ENCODE data around the gene CACNB2.

GRCh38 chr10:18549105-18549504 lies 408.9 kb downstream of the CACNB2 start:
- TF ChIP-seq POLR2A (IDR thresholded peaks at IDR 0.05; ENCODE audit: low read length) (no peak), CTCF (IDR thresholded peaks at IDR 0.05) (no peak), BCL3 (IDR thresholded peaks at IDR 0.05) (no peak), E2F6 (IDR thresholded peaks at IDR 0.05; ENCODE audit: borderline replicate concordance, low read depth) (no peak), REST (IDR thresholded peaks at IDR 0.05) (no peak), PBX3 (IDR thresholded peaks at IDR 0.05) (no peak), EP300 (IDR thresholded peaks at IDR 0.05) (no peak)

All from A549 (cell line).